ENCODE results near the gene DAB1.

Gene DAB1

GRCh38 chr1:57112148-57112547 is 311.7 kb downstream of the DAB1 start:
- in situ Hi-C loops (cut with HindIII; ENCODE audit: low sequenced_read_pairs) = no loop called here
- no peak for TF ChIP-seq CTCF (IDR thresholded peaks at IDR 0.05; ENCODE audit: low read depth, low read length, missing control alignments)
- peak; percentile 6 for DNase-seq (ENCODE audit: low read depth)
- no peak overlapping the region for H3K4me3 ChIP-seq (ENCODE audit: low read depth, low read length)

- H3K4me3 ChIP-seq (ENCODE audit: low read depth, low read length) = no peak overlapping the region
- no peak for DNase-seq (ENCODE audit: low read depth)
- in situ Hi-C loops (cut with HindIII; ENCODE audit: low sequenced_read_pairs) = no loop called here
- TF ChIP-seq CTCF (IDR thresholded peaks at IDR 0.05; ENCODE audit: low read depth, low read length, missing control alignments) = no peak
Observed at GRCh38 chr1:57111175-57111574, 312.7 kb downstream of the DAB1 start.

- in situ Hi-C loops (cut with HindIII; ENCODE audit: low sequenced_read_pairs) = no loop called here
- no peak for TF ChIP-seq CTCF (IDR thresholded peaks at IDR 0.05; ENCODE audit: low read depth, low read length, missing control alignments)
- no peak for DNase-seq (ENCODE audit: low read depth)
- no peak overlapping the region for H3K4me3 ChIP-seq (ENCODE audit: low read depth, low read length)
Observed at GRCh38 chr1:57109883-57110282, 314.0 kb downstream of the DAB1 start.

- no peak for DNase-seq (ENCODE audit: low read depth)
- in situ Hi-C loops (cut with HindIII; ENCODE audit: low sequenced_read_pairs) = no loop called here
- no peak for TF ChIP-seq CTCF (IDR thresholded peaks at IDR 0.05; ENCODE audit: low read depth, low read length, missing control alignments)
- H3K4me3 ChIP-seq (ENCODE audit: low read depth, low read length) = no peak overlapping the region
Observed at GRCh38 chr1:57109247-57109646, 314.6 kb downstream of the DAB1 start.

GRCh38 chr1:57106296-57106695 is 317.6 kb downstream of the DAB1 start:
- no peak for DNase-seq (ENCODE audit: low read depth)
- no peak overlapping the region for H3K4me3 ChIP-seq (ENCODE audit: low read depth, low read length)
- in situ Hi-C loops (cut with HindIII; ENCODE audit: low sequenced_read_pairs) = no loop called here
- no peak for TF ChIP-seq CTCF (IDR thresholded peaks at IDR 0.05; ENCODE audit: low read depth, low read length, missing control alignments)

- DNase-seq (ENCODE audit: low read depth) = no peak
- no peak for TF ChIP-seq CTCF (IDR thresholded peaks at IDR 0.05; ENCODE audit: low read depth, low read length, missing control alignments)
Observed at GRCh38 chr1:57102561-57103326, 321.1 kb downstream of the DAB1 start.

More at GRCh38 chr1:57102561-57103326, 321.1 kb downstream of the DAB1 start:
- in situ Hi-C loops (cut with HindIII; ENCODE audit: low sequenced_read_pairs) = no loop called here
- no peak overlapping the region for H3K4me3 ChIP-seq (ENCODE audit: low read depth, low read length)
